Measurements from ENCODE around the gene RFNG. TPM values are rescaled to one million over a fixed set of nuclear protein-coding genes. Genes with fewer than 3 reads are reported as not detected.

The RFNG gene
- total RNA-seq, 1 donor from 2014 or later = 26.3 TPM

GRCh38 chr17:82053556-82054263 is 2.1 kb upstream of the RFNG start:
- peaks cover 36% of the 10 kb centered on the region for H3K36me3 ChIP-seq (ENCODE audit: control insufficient read depth, insufficient read depth, low read length)
- H3K27me3 ChIP-seq (ENCODE audit: control insufficient read depth, insufficient read depth, low read length) = no peaks in the 10 kb centered on the region
- H3K4me3 ChIP-seq (ENCODE audit: low read depth, low read length) = no peak overlapping the region
- TF ChIP-seq CTCF (IDR thresholded peaks at IDR 0.05; ENCODE audit: insufficient read depth, low read length, severe bottlenecking) = no peak
- DNase-seq (ENCODE audit: low read depth) (no peak), FAIRE-seq (no peak)

DNA sequence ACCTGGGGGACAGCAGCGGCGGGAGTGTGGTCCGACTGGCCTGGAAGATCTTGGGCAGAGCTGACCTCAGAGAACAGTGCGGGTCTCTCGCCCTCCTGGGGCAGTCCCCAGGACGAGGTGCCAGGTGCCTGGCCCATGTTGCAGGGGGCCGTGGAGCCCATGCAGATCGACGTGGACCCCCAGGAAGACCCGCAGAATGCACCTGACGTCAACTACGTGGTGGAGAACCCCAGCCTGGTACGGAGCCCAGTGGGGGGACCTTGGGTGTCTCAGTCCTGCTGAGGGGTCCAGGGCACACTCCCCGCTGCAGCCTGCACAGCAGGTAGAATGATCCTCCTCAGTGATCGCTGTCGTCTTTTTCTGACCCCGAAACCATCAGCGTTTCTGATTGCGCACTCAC is 1.5 kb upstream of the RFNG start:
- DNase-seq (ENCODE audit: low read depth) (no peak), FAIRE-seq (no peak)
- Histone ChIP-seq H3K27me3 (ENCODE audit: control insufficient read depth, insufficient read depth, low read length) (no peaks in the 10 kb centered on the region), H3K36me3 (ENCODE audit: control insufficient read depth, insufficient read depth, low read length) (peaks cover 37% of the 10 kb centered on the region), H3K4me3 (ENCODE audit: low read depth, low read length) (no peak overlapping the region)
- no peak for TF ChIP-seq CTCF (IDR thresholded peaks at IDR 0.05; ENCODE audit: insufficient read depth, low read length, severe bottlenecking)

DNA sequence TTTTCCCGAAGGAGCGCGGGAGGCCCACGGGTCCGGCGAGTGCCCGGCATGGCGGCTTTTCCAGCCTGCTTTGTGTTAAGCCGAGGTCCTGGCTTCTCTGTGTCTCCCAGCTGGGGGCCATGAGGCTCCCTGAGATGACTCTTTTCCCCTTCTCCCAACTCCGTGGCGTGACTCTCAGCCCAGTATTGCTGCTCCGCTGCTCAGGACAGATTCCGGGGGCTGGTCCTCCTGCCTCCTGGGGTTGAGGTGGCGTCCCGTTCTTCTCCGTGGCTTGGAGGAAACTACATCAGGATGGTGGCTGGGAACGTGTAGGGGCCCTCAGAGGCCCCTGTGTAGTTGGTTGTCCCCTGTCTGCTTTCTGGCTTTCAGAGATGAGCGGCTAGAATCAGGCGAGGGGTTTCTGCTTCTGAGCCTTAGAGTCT is 1.0 kb upstream of the RFNG start:
- Histone ChIP-seq H3K4me3 (ENCODE audit: low read depth, low read length) (peak overlapping the region; percentile 89), H3K27me3 (ENCODE audit: control insufficient read depth, insufficient read depth, low read length) (no peaks in the 10 kb centered on the region), H3K36me3 (ENCODE audit: control insufficient read depth, insufficient read depth, low read length) (peaks cover 41% of the 10 kb centered on the region)
- FAIRE-seq (no peak), DNase-seq (ENCODE audit: low read depth) (no peak)
- no peak for TF ChIP-seq CTCF (IDR thresholded peaks at IDR 0.05; ENCODE audit: insufficient read depth, low read length, severe bottlenecking)

- FAIRE-seq = no peak
- no peak for DNase-seq (ENCODE audit: low read depth)
- H3K27me3 ChIP-seq (ENCODE audit: control insufficient read depth, insufficient read depth, low read length) = no peaks in the 10 kb centered on the region
- H3K36me3 ChIP-seq (ENCODE audit: control insufficient read depth, insufficient read depth, low read length) = peaks cover 33% of the 10 kb centered on the region
- peak overlapping the region; percentile 89 for H3K4me3 ChIP-seq (ENCODE audit: low read depth, low read length)
- no peak for TF ChIP-seq CTCF (IDR thresholded peaks at IDR 0.05; ENCODE audit: insufficient read depth, low read length, severe bottlenecking)
These were observed 610 bp downstream of the RFNG start for GRCh38 chr17:82050761-82051641.

- peaks cover 26% of the 10 kb centered on the region for H3K36me3 ChIP-seq (ENCODE audit: control insufficient read depth, insufficient read depth, low read length)
These were observed 1.4 kb downstream of the RFNG start for GRCh38 chr17:82050152-82050760.

More at GRCh38 chr17:82050152-82050760, 1.4 kb downstream of the RFNG start:
- DNase-seq (ENCODE audit: low read depth) = no peak
- no peak for TF ChIP-seq CTCF (IDR thresholded peaks at IDR 0.05; ENCODE audit: insufficient read depth, low read length, severe bottlenecking)
- FAIRE-seq = no peak
- H3K27me3 ChIP-seq (ENCODE audit: control insufficient read depth, insufficient read depth, low read length) = no peaks in the 10 kb centered on the region
- H3K4me3 ChIP-seq (ENCODE audit: low read depth, low read length) = peak overlapping the region; percentile 89
